ENCODE results near the gene SPINT1. TPM values are rescaled to one million over a fixed set of nuclear protein-coding genes. Genes with fewer than 3 reads are reported as not detected.

SPINT1 gene
- total and polyA plus RNA-seq, 2 donors (not counting 1 experiment from before 2014, with no cell fraction given), result 14.4 to 21.3 TPM

DNA sequence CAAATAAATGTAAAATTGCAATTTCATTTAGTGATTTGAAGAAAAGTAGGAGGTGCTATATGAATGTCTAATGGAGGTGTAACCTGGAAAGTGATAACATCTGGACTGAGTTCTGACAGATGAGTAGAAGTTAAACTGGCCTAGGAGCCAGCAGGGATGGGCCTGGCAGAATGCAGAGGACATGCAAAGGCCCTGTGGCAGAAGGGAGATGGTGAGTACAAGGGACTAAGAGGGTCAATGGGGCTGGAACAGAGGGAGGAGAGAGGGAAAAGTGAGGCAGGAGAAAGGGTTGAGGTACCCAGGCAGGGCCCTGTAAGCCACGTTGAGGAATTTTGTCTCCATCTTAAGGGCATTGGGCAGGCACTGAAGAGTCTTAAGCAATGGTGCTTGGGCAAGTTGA is 12.0 kb upstream of the SPINT1 start:
- POLR2A ChIA-PET, result no interaction called here

GRCh38 chr15:40832903-40833302 is 10.9 kb upstream of the SPINT1 start:
- CTCF ChIA-PET, result interaction anchor here (0.8 kb wide), 1 partner anchor 24 kb away, joined by 3 read pairs; no protein-coding TSS in a partner anchor

More for the DNA sequence above, 12.0 kb upstream of the SPINT1 start:
- Histone ChIP-seq H3K9me3 (ENCODE audit: control extremely low read depth in 1 of 3, control insufficient read depth in 2 of 3, insufficient read depth in 1 of 3, low read length in 2 of 3) (peaks cover 0 to 3% (median 0%) of the 10 kb centered on the region in 3 donors), H3K27me3 (replicated peaks in 1 of 4; ENCODE audit: control extremely low read depth in 1 of 4, control insufficient read depth in 3 of 4, insufficient read depth in 4 of 4, low read length in 3 of 4) (no peaks in the 10 kb centered on the region), H3K36me3 (replicated peaks in 1 of 2; ENCODE audit: control extremely low read depth in 1 of 2, control insufficient read depth in 1 of 2, extremely low read depth in 1 of 2, insufficient read depth in 2 of 2, low read length in 1 of 2) (no peaks in the 10 kb centered on the region), H3K79me2 (ENCODE audit: control insufficient read depth, insufficient read depth, low read length) (no peaks in the 10 kb centered on the region), H2AFZ (ENCODE audit: insufficient read depth, low read depth, low read length, poor library complexity, severe bottlenecking) (no peak overlapping the region), H3K4me1 (ENCODE audit: control insufficient read depth in 2 of 2, insufficient read depth in 2 of 2, low read length in 2 of 2) (no peaks in the 10 kb centered on the region), H3K4me2 (replicated peaks; ENCODE audit: low read depth, low read length, poor library complexity, severe bottlenecking) (no peak overlapping the region), H3K27ac (ENCODE audit: low read length in 2 of 2) (no peak overlapping the region), H4K20me1 (ENCODE audit: control insufficient read depth, insufficient read depth, low read length, poor library complexity, severe bottlenecking) (no peaks in the 10 kb centered on the region), H3K4me3 (ENCODE audit: control extremely low read depth in 1 of 5, extremely low read depth in 1 of 5, insufficient read depth in 1 of 5, low read depth in 2 of 5, low read length in 4 of 5) (no peak overlapping the region), H3K9ac (ENCODE audit: low read length) (no peak overlapping the region)
- H3K27me3 Mint-ChIP-seq, result no peaks in the 10 kb centered on the region
- ATAC-seq (ENCODE audit: low read depth) (no peak), DNase-seq (no peak)
- CTCF ChIA-PET, result no interaction called here
- TF ChIP-seq EZH2 (IDR thresholded peaks at IDR 0.05; ENCODE audit: borderline replicate concordance, insufficient read depth, low read depth, low read length, poor library complexity, severe bottlenecking), result no peak
- no peak for TF ChIP-seq CTCF (IDR thresholded peaks at IDR 0.05)
- 75% methylated on average over 1 of the region's 1 CpG for WGBS (ENCODE audit: insufficient coverage)
- no peaks in the 10 kb centered on the region for H3K9me3 Mint-ChIP-seq (ENCODE audit: insufficient read depth)
- H3K4me1 Mint-ChIP-seq, result no peaks in the 10 kb centered on the region
- intact Hi-C loops (cut with micrococcal nuclease), result no loop called here
- no peak overlapping the region for H3K4me3 Mint-ChIP-seq
- no peak overlapping the region for H3K27ac Mint-ChIP-seq

More at GRCh38 chr15:40832903-40833302, 10.9 kb upstream of the SPINT1 start:
- Mint-ChIP-seq H3K9me3 (ENCODE audit: insufficient read depth) (no peaks in the 10 kb centered on the region), H3K4me1 (no peaks in the 10 kb centered on the region), H3K4me3 (no peak overlapping the region), H3K27me3 (no peaks in the 10 kb centered on the region), H3K27ac (no peak overlapping the region)
- Histone ChIP-seq H3K4me1 (ENCODE audit: control insufficient read depth in 2 of 2, insufficient read depth in 2 of 2, low read length in 2 of 2) (no peaks in the 10 kb centered on the region), H2AFZ (ENCODE audit: insufficient read depth, low read depth, low read length, poor library complexity, severe bottlenecking) (no peak overlapping the region), H3K4me2 (replicated peaks; ENCODE audit: low read depth, low read length, poor library complexity, severe bottlenecking) (no peak overlapping the region), H3K27ac (ENCODE audit: low read length in 2 of 2) (no peak overlapping the region), H3K79me2 (ENCODE audit: control insufficient read depth, insufficient read depth, low read length) (no peaks in the 10 kb centered on the region), H3K27me3 (replicated peaks in 1 of 4; ENCODE audit: control extremely low read depth in 1 of 4, control insufficient read depth in 3 of 4, insufficient read depth in 4 of 4, low read length in 3 of 4) (no peaks in the 10 kb centered on the region), H3K9ac (ENCODE audit: low read length) (no peak overlapping the region), H3K9me3 (ENCODE audit: control extremely low read depth in 1 of 3, control insufficient read depth in 2 of 3, insufficient read depth in 1 of 3, low read length in 2 of 3) (peaks cover 0 to 3% (median 0%) of the 10 kb centered on the region in 3 donors), H4K20me1 (ENCODE audit: control insufficient read depth, insufficient read depth, low read length, poor library complexity, severe bottlenecking) (no peaks in the 10 kb centered on the region), H3K4me3 (ENCODE audit: control extremely low read depth in 1 of 5, extremely low read depth in 1 of 5, insufficient read depth in 1 of 5, low read depth in 2 of 5, low read length in 4 of 5) (no peak overlapping the region), H3K36me3 (replicated peaks in 1 of 2; ENCODE audit: control extremely low read depth in 1 of 2, control insufficient read depth in 1 of 2, extremely low read depth in 1 of 2, insufficient read depth in 2 of 2, low read length in 1 of 2) (no peaks in the 10 kb centered on the region)
- TF ChIP-seq EZH2 (IDR thresholded peaks at IDR 0.05; ENCODE audit: borderline replicate concordance, insufficient read depth, low read depth, low read length, poor library complexity, severe bottlenecking) (no peak), CTCF (IDR thresholded peaks at IDR 0.05) (no peak)
- POLR2A ChIA-PET, result no interaction called here
- no peak for ATAC-seq (ENCODE audit: low read depth)
- intact Hi-C loops (cut with micrococcal nuclease), result no loop called here
- DNase-seq, result no peak
